ENCODE measurements around the gene TFAP2D.

TFAP2D gene

GRCh38 chr6:50718566-50718965 is 5.2 kb downstream of the TFAP2D start:
- no peak for DNase-seq (ENCODE audit: low read depth in 2 of 3, low spot score in 1 of 3)

- no peak for DNase-seq (ENCODE audit: low read depth in 2 of 3, low spot score in 1 of 3)
Measured at GRCh38 chr6:50720623-50721022, 7.3 kb downstream of the TFAP2D start.

GRCh38 chr6:50721978-50722377 is 8.7 kb downstream of the TFAP2D start:
- no peak for DNase-seq (ENCODE audit: low read depth in 2 of 3, low spot score in 1 of 3)

GRCh38 chr6:50722829-50723554 is 9.7 kb downstream of the TFAP2D start:
- no peak for DNase-seq (ENCODE audit: low read depth in 2 of 3, low spot score in 1 of 3)

- DNase-seq (ENCODE audit: low read depth in 2 of 3, low spot score in 1 of 3): no peak
Measured at GRCh38 chr6:50724381-50725124, 11.2 kb downstream of the TFAP2D start.

GRCh38 chr6:50734488-50734887 is 21.2 kb downstream of the TFAP2D start:
- DNase-seq (ENCODE audit: low read depth in 2 of 3, low spot score in 1 of 3): no peak

GRCh38 chr6:50742161-50742560 is 28.8 kb downstream of the TFAP2D start:
- DNase-seq (ENCODE audit: low read depth in 2 of 3, low spot score in 1 of 3): no peak

GRCh38 chr6:50744976-50745375 is 31.6 kb downstream of the TFAP2D start:
- no peak for DNase-seq (ENCODE audit: low read depth in 2 of 3, low spot score in 1 of 3)

- DNase-seq (ENCODE audit: low read depth in 2 of 3, low spot score in 1 of 3): no peak
Measured at GRCh38 chr6:50762798-50763197, 49.5 kb downstream of the TFAP2D start.

GRCh38 chr6:50778696-50779095 is 65.4 kb downstream of the TFAP2D start:
- DNase-seq (ENCODE audit: low read depth in 2 of 3, low spot score in 1 of 3): no peak

GRCh38 chr6:50780382-50780781 is 67.1 kb downstream of the TFAP2D start:
- no peak for DNase-seq (ENCODE audit: low read depth in 2 of 3, low spot score in 1 of 3)

- no peak for DNase-seq (ENCODE audit: low read depth in 2 of 3, low spot score in 1 of 3)
Measured at GRCh38 chr6:50785921-50786320, 72.6 kb downstream of the TFAP2D start.

- DNase-seq (ENCODE audit: low read depth in 2 of 3, low spot score in 1 of 3): no peak
Measured at GRCh38 chr6:50791900-50792508, 78.7 kb downstream of the TFAP2D start.

GRCh38 chr6:50792771-50793170 is 79.4 kb downstream of the TFAP2D start:
- no peak for DNase-seq (ENCODE audit: low read depth in 2 of 3, low spot score in 1 of 3)

GRCh38 chr6:50795574-50795973 is 82.2 kb downstream of the TFAP2D start:
- DNase-seq (ENCODE audit: low read depth in 2 of 3, low spot score in 1 of 3): no peak

GRCh38 chr6:50804283-50804682 is 91.0 kb downstream of the TFAP2D start:
- no peak for DNase-seq (ENCODE audit: low read depth in 2 of 3, low spot score in 1 of 3)

- DNase-seq (ENCODE audit: low read depth in 2 of 3, low spot score in 1 of 3): no peak
Measured at GRCh38 chr6:50807035-50807434, 93.7 kb downstream of the TFAP2D start.

- no peak for DNase-seq (ENCODE audit: low read depth in 2 of 3, low spot score in 1 of 3)
Measured at GRCh38 chr6:50815436-50816114, 102.2 kb downstream of the TFAP2D start.

- DNase-seq (ENCODE audit: low read depth in 2 of 3, low spot score in 1 of 3): peak; percentile 37 to 65 (median 52)
Measured at GRCh38 chr6:50816115-50816675, 102.9 kb downstream of the TFAP2D start.

- no peak for DNase-seq (ENCODE audit: low read depth in 2 of 3, low spot score in 1 of 3)
Measured at GRCh38 chr6:50816947-50817645, 103.8 kb downstream of the TFAP2D start.

- no peak for DNase-seq (ENCODE audit: low read depth in 2 of 3, low spot score in 1 of 3)
Measured at GRCh38 chr6:50817646-50817950, 104.3 kb downstream of the TFAP2D start.
